ENCODE data around the gene INO80B. TPM values are rescaled to one million over a fixed set of nuclear protein-coding genes. Genes with fewer than 3 reads are reported as not detected.

Gene INO80B
- total and polyA plus RNA-seq, 12 donors = 13.6 to 133 (median 40.0) TPM

- Histone ChIP-seq H3K27ac (no peak overlapping the region), H3K36me3 (replicated peaks in 1 of 2) (peaks cover 0 to 51% of the 10 kb centered on the region in 2 donors), H3K4me1 (replicated peaks in 1 of 2) (no peaks in the 10 kb centered on the region), H3K4me3 (no peak overlapping the region), H3K27me3 (no peaks in the 10 kb centered on the region), H3K9me3 (replicated peaks in 1 of 3) (no peaks in the 10 kb centered on the region)
- intact Hi-C loops (cut with DNase I) = no loop called here
- WGBS, 4 donors = 82 to 93% (median 90%) methylated on average over 9 to 11 of the region's 11 CpGs
- DNase-seq = no peak
- TF ChIP-seq POLR2A (IDR thresholded peaks at IDR 0.05) (no peak), CTCF (IDR thresholded peaks at IDR 0.05) (no peak)
Observed at GRCh38 chr2:74430502-74430901, 24.4 kb upstream of the INO80B start.

GRCh38 chr2:74436111-74436805, 18.6 kb upstream of the INO80B start:
- intact Hi-C loops (cut with DNase I) = no loop called here
- no peak for DNase-seq
- peaks cover 13 to 28% of the 10 kb centered on the region in 2 donors for H3K4me1 ChIP-seq (replicated peaks in 1 of 2)
- no peaks in the 10 kb centered on the region for H3K9me3 ChIP-seq (replicated peaks in 1 of 3)
- peaks cover 2% of the 10 kb centered on the region for H3K27me3 ChIP-seq
- H3K36me3 ChIP-seq (replicated peaks in 1 of 2) = peaks cover 0 to 2% of the 10 kb centered on the region in 2 donors
- WGBS, 4 donors = 70 to 81% (median 76%) methylated on average over 5 to 43 of the region's 43 CpGs
- TF ChIP-seq CTCF (IDR thresholded peaks at IDR 0.05) = no peak
- no peak for TF ChIP-seq POLR2A (IDR thresholded peaks at IDR 0.05)
- no peak overlapping the region for H3K27ac ChIP-seq
- no peak overlapping the region for H3K4me3 ChIP-seq

- Histone ChIP-seq H3K36me3 (replicated peaks in 1 of 2) (no peaks in the 10 kb centered on the region), H3K27ac (no peak overlapping the region), H3K9me3 (replicated peaks in 1 of 3) (no peaks in the 10 kb centered on the region), H3K27me3 (peaks cover 10% of the 10 kb centered on the region), H3K4me3 (no peak overlapping the region), H3K4me1 (replicated peaks in 1 of 2) (peaks cover 13 to 28% of the 10 kb centered on the region in 2 donors)
- 75 to 82% (median 79%) methylated on average over 6 of the region's 6 CpGs for WGBS, 4 donors
- intact Hi-C loops (cut with DNase I) = no loop called here
- TF ChIP-seq POLR2A (IDR thresholded peaks at IDR 0.05) (no peak), CTCF (IDR thresholded peaks at IDR 0.05) (no peak)
- no peak for DNase-seq
Observed at GRCh38 chr2:74436848-74437695, 17.8 kb upstream of the INO80B start.

- H3K9me3 ChIP-seq (replicated peaks in 1 of 3) = no peaks in the 10 kb centered on the region
- WGBS, 4 donors = 88 to 100% (median 95%) methylated on average over 1 of the region's 1 CpG
- no peak overlapping the region for H3K4me3 ChIP-seq
- intact Hi-C loops (cut with DNase I) = no loop called here
- H3K27ac ChIP-seq = no peak overlapping the region
- H3K27me3 ChIP-seq = peaks cover 11% of the 10 kb centered on the region
- H3K36me3 ChIP-seq (replicated peaks in 1 of 2) = no peaks in the 10 kb centered on the region
- TF ChIP-seq POLR2A (IDR thresholded peaks at IDR 0.05) = no peak
- no peak for TF ChIP-seq CTCF (IDR thresholded peaks at IDR 0.05)
- peaks cover 13 to 28% of the 10 kb centered on the region in 2 donors for H3K4me1 ChIP-seq (replicated peaks in 1 of 2)
- no peak for DNase-seq
Observed at GRCh38 chr2:74438248-74438647, 16.6 kb upstream of the INO80B start.
